OCI-LY3 (cell line): Measurements from ENCODE around the gene NRG3.

Experiments
- EZH2phosphoT487 ChIP-seq: fragments of 200-600 bp; shearing (Covaris generic); IDR thresholded peaks from 2 replicates; pipeline ENCODE4 v1.6.1; 2018; ENCODE audit warnings: antibody characterized with exemption, mixed run types, low read depth
- TF ChIP-seq, protein P1 (sequence below): fragments of 200-600, 300-600 bp; sonication (generic); IDR thresholded peaks from 2 replicates; pipeline ENCODE4 v1.5.1; 2014; ENCODE audit warnings: antibody characterized with exemption, low read length, low read depth

DNA sequence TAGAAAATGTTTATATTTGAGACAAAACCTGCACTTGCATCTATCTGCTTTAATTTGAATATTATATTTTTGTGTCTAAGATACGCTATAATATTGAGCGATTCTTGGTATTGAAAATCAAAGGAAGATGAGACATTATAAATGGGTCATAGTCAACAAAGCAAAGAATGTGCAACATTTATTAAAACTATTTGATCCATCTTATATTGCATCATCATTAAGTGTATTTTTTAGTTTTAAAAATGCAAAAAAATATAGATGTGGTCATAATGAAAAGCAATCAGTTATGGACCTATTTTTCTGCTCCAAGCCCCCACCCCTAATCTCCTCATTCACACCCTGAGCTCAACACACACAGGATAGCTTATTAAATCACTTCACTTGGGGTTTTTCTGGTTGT, 847.3 kb downstream of the NRG3 start:
- TF ChIP-seq, protein P1, sequence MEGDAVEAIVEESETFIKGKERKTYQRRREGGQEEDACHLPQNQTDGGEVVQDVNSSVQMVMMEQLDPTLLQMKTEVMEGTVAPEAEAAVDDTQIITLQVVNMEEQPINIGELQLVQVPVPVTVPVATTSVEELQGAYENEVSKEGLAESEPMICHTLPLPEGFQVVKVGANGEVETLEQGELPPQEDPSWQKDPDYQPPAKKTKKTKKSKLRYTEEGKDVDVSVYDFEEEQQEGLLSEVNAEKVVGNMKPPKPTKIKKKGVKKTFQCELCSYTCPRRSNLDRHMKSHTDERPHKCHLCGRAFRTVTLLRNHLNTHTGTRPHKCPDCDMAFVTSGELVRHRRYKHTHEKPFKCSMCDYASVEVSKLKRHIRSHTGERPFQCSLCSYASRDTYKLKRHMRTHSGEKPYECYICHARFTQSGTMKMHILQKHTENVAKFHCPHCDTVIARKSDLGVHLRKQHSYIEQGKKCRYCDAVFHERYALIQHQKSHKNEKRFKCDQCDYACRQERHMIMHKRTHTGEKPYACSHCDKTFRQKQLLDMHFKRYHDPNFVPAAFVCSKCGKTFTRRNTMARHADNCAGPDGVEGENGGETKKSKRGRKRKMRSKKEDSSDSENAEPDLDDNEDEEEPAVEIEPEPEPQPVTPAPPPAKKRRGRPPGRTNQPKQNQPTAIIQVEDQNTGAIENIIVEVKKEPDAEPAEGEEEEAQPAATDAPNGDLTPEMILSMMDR: no peak
- no peak for TF ChIP-seq EZH2phosphoT487
